Myocyte (in vitro differentiated cells): Measurements from ENCODE around the gene TTC21B. TPM values are rescaled to one million over a fixed set of nuclear protein-coding genes. Genes with fewer than 3 reads are reported as not detected.
"Not testable (repeated sequence)": the region's sequence is repeated elsewhere in the genome, so short reads cannot be mapped to it uniquely, and the experiment has no call there.

Experiments
- DNase-seq: peaks from one replicate; pipeline ENCODE4 v3.0.0-alpha.2; 2012; ENCODE audit warnings: low read depth
- polyA plus RNA-seq: library from polyadenylated mRNA; unstranded; fragments of >200 nt; gene quantifications from one replicate; pipeline ENCODE4 v1.2.1, GENCODE V29; 2012; ENCODE audit warnings: missing spikeins
- total RNA-seq: library from RNA; depleted of rRNA; stranded (reverse); fragments of >200 nt; gene quantifications from 2 replicates; pipeline ENCODE4 v1.2.3, GENCODE V29; 2014

TTC21B gene
- 15.8 and 24.4 TPM in 2 replicates for total RNA-seq
- polyA plus RNA-seq = 4.3 TPM

DNA sequence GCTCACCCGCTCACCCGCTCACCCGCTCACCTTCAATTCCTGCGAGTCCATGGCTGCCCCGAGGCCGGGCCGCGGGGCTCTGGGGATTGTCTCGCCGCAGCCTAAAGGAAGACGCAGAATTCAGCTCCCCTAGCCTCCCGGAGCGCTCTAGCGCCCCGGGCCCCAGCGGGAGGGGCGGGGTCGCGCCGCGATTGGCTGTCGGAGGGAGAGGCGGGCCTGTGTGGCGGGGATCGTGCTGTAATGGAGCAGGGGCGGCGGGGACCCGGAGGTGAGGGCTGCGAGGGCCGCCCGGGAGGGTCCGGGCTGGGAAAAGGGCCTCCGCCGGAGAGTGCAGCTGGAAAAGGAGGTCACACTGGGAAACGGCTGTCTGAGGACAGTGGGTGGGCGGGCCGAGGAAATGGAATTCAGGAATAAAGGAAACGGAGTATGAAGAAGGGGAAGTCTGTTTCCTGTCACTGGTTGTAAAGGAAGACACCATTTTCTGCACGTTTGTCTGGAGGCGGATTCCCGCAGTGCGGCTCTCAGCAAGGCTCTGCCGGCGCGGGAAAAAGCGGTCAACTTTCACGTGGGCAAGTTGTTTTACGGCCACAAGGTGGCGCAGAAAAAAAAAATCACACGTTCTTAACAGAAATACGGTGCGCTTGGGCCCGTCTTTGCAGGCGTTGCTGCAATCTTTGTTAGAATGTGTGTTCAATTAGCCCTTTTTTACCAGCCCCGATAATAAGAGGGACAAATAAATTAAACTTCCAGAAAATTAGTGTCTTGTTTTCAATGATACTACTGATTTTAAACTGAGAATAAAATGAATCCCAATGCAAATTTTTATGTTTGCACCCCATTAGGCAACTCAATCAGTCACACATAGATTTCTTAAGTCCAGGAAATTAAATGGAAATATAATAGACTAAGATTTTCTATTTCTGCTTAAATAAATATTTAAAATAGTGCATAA lies at the start of gene TTC21B:
Gene TTC21B (minus strand): TSS at position 122 of the 952 bp plus-strand sequence. CDS start 71 bp downstream, at position 51.
- peak; percentile 96 for DNase-seq

DNA sequence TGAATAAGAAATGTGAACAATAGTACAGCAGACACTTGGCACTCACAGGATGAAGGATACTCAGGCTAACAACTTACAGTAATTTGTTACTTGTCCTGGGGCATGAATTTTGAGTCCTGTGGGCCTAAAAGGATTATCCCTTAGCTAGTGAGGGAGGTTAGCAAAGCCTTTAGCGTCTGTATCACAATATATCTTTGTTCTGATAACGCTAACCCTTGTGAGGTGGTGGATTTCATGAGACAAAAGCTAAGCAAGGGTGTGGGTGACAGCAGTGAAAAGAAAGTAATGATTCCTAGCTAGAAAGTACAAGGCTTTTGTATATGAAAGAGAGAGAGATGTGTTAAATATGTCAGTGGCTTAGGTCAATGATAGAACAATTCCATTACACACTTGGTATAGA lies 46.8 kb upstream of the TTC21B start:
- no peak for DNase-seq

GRCh38 chr2:165990846-165991245 lies 37.3 kb upstream of the TTC21B start:
- DNase-seq = no peak

DNA sequence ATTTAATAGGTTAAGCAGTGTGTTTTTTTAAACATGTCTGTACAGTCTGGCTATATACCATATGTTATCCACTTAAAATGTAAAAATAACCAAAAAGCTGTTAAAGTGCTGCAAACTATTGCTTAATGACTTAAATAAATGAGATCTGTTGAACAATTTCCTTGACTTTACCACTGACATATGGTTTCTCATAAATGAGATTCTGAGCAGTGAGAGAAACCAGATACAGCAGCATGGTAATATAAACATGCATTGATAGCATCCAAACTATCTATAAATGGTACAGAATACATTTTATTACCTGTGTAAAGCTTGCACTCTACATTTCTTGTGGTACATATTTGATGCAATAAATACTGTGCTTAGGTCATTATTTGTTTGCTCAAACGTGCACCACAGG lies 36.3 kb upstream of the TTC21B start:
- DNase-seq = no peak

DNA sequence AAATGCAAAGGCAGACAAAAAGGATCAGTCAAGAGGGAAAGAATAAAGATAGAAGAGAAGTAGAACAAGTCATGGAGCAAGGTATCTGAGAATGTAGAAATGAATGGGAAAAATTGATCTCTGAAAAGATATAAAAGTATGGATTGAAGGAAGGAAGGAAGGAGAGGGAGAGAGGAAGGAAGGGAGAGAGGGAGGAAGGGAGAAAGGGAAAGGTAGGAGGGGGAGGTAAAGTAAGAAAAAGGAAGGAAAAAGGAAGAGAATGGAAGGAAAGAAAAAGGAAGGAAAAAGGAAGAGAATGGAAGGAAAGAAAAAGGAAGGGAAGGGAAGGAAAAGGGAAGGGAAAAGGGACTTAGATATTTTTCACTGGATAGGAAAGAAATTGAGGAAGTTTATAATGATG lies 31.5 kb upstream of the TTC21B start:
- DNase-seq = no peak

GRCh38 chr2:165972161-165972560 lies 18.6 kb upstream of the TTC21B start:
- not testable (repeated sequence) for DNase-seq

DNA sequence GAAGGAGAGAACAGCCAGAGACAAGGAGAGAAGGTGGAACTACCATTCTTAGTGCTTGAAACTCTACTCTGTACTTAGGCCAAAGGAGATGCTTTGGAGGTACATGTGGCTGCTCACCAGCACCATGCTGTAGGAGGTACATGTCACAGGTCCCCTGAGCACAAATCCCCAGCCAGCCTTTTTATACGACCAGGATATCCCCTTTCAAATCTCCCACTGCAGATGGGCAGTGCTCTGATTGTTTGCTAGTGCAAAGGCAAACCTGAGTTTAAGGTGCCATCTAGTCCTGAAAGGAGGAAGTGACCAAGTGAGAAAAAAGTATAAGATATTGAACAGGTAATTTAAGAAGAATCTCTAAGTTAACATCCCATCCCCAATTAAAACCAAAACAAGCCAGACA lies 17.1 kb upstream of the TTC21B start:
- DNase-seq = no peak

- DNase-seq = no peak
These were observed 15.7 kb upstream of the TTC21B start for GRCh38 chr2:165969227-165969626.

- no peak for DNase-seq
These were observed 14.2 kb upstream of the TTC21B start for GRCh38 chr2:165967746-165968145.

GRCh38 chr2:165961818-165962217 lies 8.2 kb upstream of the TTC21B start:
- no peak for DNase-seq

DNA sequence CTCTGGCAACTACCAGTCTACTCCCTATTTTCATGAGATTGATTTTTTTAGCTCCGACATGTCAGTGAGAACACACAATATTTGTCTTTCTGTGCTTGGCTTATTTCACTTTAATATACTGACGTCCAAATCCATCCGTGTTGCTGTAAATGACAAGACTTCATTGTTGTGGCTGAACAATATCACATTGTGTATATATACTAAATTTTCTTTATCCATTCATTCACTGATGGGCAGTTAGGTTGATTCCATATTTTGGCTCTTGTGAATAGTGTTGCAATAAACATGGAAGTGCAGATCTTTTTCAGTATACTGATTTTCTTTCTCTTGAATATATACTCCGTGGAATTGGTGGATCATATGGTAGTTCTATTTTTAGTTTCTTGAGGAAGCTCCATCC lies 5.8 kb upstream of the TTC21B start:
- DNase-seq = no peak

- DNase-seq = no peak
These were observed 4.9 kb upstream of the TTC21B start for GRCh38 chr2:165958313-165958960.

- DNase-seq = no peak
These were observed 3.6 kb upstream of the TTC21B start for GRCh38 chr2:165957030-165957675.

GRCh38 chr2:165953306-165953654 lies 296 bp downstream of the TTC21B start:
- DNase-seq = no peak

GRCh38 chr2:165952741-165953211 lies 800 bp downstream of the TTC21B start:
- no peak for DNase-seq

DNA sequence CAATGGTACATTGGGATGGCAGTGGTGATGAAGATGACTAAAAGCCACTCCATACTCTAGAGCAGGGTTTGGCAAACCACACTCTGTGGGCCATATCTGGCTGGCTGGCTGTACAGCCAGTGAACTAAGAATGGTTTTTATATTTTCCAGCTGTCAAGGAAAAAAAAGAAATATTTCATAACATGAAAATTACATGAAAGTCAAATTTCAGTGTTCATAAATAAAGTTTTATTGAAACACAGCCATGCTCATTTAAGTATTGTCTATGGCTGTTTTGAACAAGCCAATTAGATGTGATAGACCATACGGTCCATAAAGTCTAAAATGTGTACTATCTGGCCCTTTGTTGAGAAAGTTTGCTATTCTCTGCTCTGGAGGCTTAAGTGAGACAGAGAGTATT lies 1.5 kb downstream of the TTC21B start:
- DNase-seq = no peak

GRCh38 chr2:165950438-165950837 lies 3.1 kb downstream of the TTC21B start:
- DNase-seq = no peak

DNA sequence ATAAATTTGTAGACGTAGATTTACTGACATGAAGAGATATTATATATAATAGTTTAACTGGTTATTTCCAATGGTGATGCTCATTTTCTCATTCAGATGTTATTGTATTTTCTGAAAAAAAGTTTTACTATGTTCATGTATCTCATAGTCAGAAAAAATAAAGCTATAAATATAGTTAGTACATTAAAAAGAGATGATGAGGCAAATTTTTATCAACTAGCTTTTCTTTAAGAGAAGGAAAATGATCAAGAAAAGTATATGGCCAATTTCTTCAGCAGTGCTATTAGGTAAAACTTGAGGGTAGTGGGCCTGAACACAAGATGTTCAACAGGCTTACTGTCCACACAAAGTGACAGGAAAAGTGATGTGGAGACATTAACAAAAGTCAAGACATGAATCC lies 11.7 kb downstream of the TTC21B start:
- DNase-seq = no peak

- no peak for DNase-seq
These were observed 15.3 kb downstream of the TTC21B start for GRCh38 chr2:165938237-165938636.

DNA sequence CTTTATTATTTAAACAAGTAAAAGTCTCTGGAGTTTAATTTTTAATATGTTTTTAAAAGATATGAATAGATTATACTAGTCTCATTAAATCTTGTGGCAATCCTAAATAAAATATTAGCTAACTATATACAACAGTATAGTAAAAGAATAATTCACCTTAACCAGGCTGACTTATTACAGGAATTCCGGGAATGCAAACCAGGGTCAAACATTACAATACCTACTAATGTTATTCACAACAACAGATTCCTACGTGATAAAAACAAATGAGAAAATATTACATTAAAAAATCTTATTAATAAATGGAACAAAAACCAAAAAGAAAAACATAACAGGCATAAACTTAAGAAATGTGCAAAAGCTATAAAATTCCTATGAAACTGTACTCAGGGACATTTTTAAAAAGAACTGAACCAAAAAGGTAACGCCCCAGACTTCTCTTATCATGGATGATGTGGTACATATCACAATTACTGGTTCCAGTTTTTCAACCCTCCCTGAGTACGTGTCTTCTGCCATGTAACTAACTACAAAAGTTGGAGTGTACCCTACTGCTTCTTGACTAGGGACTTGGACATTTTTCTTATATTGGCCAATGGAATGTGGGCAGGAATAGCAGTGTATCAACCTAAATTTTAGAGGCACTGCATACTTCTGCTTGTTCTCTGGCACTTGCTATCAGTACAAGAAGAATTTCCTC lies 20.2 kb downstream of the TTC21B start:
- DNase-seq = no peak

DNA sequence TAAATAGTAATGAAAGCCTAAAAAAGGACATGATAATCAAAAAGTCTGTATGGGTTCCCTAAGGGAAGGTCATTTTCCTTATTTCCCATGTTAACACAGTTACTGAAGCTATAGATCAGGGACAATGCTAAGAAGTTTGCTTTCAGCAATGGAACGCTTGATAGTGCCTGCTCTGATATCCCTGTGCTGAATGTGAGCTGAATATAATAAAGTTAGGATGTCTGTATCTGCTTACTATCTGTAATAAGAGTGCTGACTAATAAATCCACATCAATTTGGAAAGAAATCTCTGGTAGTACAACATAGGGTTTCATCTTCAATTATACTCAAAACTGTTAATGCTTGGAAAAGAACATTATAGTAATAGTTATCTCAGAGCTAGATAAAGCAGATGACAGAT lies 25.8 kb downstream of the TTC21B start:
- no peak for DNase-seq
